Endothelial cell of umbilical vein (primary cell): ENCODE measurements around the gene PPP2R3B.

Experiments used
- EZH2 ChIP-seq: IDR thresholded peaks from 2 replicates; pipeline ENCODE4 v1.6.1; 2012; ENCODE audit warnings: borderline replicate concordance, low read depth, mild to moderate bottlenecking, moderate library complexity, low read length, inconsistent platforms; ENCODE audit not compliant: severe bottlenecking
- FOS ChIP-seq: IDR thresholded peaks from 2 replicates; pipeline ENCODE4 v1.6.1; 2011; ENCODE audit warnings: mild to moderate bottlenecking, low read length, moderate library complexity, borderline replicate concordance; ENCODE audit not compliant: insufficient read depth
- GATA2 ChIP-seq: IDR thresholded peaks from 2 replicates; pipeline ENCODE4 v1.7.0; 2011; ENCODE audit warnings: low read depth, mild to moderate bottlenecking, moderate library complexity, mixed read lengths, low read length; ENCODE audit not compliant: insufficient read length, insufficient read depth
- MAX ChIP-seq: IDR thresholded peaks from 2 replicates; pipeline ENCODE4 v1.6.1; 2011; ENCODE audit not compliant: insufficient read depth, insufficient read length
- MYC ChIP-seq: IDR thresholded peaks from one replicate; pipeline ENCODE4 v1.6.1; 2011; ENCODE audit warnings: mild to moderate bottlenecking, low read depth, low read length
- POLR2A ChIP-seq: IDR thresholded peaks from 2 replicates; pipeline ENCODE4 v1.6.1; 2012; ENCODE audit warnings: low read depth, mild to moderate bottlenecking, control low read depth, low read length
- POLR2AphosphoS5 ChIP-seq: IDR thresholded peaks from 2 replicates; pipeline ENCODE4 v1.6.1; 2012; ENCODE audit warnings: low read depth, mild to moderate bottlenecking, control low read depth, low read length, moderate library complexity; ENCODE audit not compliant: insufficient read depth
- TF ChIP-seq, protein P1 (sequence below), 2 donors: IDR thresholded peaks; 1 replicate in 1 of 2; 2 replicates in 1 of 2; pipeline ENCODE4 v1.5.1; 2011; ENCODE audit warnings: low read length in 2 of 2, mild to moderate bottlenecking in 2 of 2, moderate library complexity in 2 of 2, control low read depth in 1 of 2, inconsistent platforms in 1 of 2, low read depth in 1 of 2; ENCODE audit not compliant: insufficient read depth in 1 of 2; ENCODE audit errors: extremely low read depth in 1 of 2

- TF ChIP-seq POLR2A (no peak), POLR2AphosphoS5 (no peak), MYC (no peak), FOS (no peak), MAX (no peak), EZH2 (no peak), GATA2 (no peak)
- TF ChIP-seq, protein P1, sequence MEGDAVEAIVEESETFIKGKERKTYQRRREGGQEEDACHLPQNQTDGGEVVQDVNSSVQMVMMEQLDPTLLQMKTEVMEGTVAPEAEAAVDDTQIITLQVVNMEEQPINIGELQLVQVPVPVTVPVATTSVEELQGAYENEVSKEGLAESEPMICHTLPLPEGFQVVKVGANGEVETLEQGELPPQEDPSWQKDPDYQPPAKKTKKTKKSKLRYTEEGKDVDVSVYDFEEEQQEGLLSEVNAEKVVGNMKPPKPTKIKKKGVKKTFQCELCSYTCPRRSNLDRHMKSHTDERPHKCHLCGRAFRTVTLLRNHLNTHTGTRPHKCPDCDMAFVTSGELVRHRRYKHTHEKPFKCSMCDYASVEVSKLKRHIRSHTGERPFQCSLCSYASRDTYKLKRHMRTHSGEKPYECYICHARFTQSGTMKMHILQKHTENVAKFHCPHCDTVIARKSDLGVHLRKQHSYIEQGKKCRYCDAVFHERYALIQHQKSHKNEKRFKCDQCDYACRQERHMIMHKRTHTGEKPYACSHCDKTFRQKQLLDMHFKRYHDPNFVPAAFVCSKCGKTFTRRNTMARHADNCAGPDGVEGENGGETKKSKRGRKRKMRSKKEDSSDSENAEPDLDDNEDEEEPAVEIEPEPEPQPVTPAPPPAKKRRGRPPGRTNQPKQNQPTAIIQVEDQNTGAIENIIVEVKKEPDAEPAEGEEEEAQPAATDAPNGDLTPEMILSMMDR (IDR thresholded peaks at IDR 0.05; ENCODE audit: extremely low read depth in 1 of 2, insufficient read depth in 1 of 2, low read depth in 1 of 2, low read length in 2 of 2) = no peak
These were observed 16.3 kb downstream of the PPP2R3B start for GRCh38 chrX:370244-370962.
